GM12873 (cell line): ENCODE results near the gene ILDR1.

Source experiments
- TF ChIP-seq, protein P1 (sequence below): IDR thresholded peaks from 2 replicates; pipeline ENCODE4 v1.5.1; 2012; ENCODE audit warnings: low read depth, mild to moderate bottlenecking, moderate library complexity, low read length, control low read depth; ENCODE audit not compliant: insufficient read depth; ENCODE audit errors: missing control alignments

The ILDR1 gene

DNA sequence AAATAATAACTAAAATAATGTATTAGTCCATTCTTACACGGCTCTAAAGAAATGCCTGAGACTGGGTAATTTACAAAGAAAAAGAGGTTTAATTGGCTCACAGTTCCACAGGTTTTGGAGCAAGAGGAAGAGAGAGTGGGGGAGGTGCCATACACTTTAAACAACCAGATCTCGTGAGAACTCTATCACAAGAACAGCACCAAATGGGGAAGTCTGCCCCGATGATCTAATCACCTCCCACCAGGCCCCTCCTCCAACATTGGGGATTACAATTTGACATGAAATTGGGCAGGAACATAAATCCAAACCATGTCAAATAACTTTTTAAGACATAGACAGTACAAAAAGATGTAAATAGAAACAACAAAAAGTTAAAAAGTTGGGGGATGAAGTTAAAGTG, 63.2 kb downstream of the ILDR1 start:
- TF ChIP-seq, protein P1, sequence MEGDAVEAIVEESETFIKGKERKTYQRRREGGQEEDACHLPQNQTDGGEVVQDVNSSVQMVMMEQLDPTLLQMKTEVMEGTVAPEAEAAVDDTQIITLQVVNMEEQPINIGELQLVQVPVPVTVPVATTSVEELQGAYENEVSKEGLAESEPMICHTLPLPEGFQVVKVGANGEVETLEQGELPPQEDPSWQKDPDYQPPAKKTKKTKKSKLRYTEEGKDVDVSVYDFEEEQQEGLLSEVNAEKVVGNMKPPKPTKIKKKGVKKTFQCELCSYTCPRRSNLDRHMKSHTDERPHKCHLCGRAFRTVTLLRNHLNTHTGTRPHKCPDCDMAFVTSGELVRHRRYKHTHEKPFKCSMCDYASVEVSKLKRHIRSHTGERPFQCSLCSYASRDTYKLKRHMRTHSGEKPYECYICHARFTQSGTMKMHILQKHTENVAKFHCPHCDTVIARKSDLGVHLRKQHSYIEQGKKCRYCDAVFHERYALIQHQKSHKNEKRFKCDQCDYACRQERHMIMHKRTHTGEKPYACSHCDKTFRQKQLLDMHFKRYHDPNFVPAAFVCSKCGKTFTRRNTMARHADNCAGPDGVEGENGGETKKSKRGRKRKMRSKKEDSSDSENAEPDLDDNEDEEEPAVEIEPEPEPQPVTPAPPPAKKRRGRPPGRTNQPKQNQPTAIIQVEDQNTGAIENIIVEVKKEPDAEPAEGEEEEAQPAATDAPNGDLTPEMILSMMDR: no peak

GRCh38 chr3:121957674-121958415, 64.2 kb downstream of the ILDR1 start:
- TF ChIP-seq, protein P1: no peak

DNA sequence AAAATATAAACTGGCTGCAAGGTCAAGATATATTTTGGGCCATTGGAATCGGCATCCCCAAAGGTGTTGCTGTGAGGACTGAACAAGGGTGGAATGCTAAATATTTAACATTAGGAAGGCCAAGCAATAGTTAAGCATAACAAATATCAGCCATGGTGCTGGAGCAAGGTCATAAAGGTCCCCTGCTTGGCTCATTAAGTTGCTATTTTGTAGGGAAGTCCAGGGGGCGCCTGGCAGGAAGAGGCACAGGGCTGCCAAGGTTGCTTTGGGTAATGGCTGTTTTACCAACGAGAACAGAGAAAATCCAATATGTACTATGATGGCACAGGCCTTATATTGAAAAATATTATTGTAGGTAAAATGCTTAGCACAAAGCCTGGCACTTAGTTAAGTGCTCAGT, 65.7 kb downstream of the ILDR1 start:
- TF ChIP-seq, protein P1: no peak

GRCh38 chr3:121951291-121951919, 70.6 kb downstream of the ILDR1 start:
- TF ChIP-seq, protein P1: no peak

DNA sequence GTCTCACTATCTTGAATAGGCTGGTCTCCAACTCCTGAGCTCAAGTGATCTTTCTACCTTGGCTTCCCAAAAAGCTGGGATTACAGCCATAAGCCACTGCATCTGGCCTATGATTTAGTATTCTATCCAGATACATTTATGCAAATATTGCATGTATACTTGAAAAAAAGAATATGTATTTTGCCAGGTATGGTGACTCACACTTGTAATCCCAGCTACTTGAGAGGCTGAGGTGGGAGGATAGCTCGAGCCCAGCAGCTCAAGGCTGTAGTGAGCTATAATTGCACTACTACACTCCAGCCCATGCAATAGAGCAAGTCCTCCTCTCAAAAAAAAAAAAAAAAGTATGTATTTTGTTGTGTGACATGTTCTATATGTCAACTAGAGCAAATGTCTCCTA, 73.4 kb downstream of the ILDR1 start:
- TF ChIP-seq, protein P1: no peak

DNA sequence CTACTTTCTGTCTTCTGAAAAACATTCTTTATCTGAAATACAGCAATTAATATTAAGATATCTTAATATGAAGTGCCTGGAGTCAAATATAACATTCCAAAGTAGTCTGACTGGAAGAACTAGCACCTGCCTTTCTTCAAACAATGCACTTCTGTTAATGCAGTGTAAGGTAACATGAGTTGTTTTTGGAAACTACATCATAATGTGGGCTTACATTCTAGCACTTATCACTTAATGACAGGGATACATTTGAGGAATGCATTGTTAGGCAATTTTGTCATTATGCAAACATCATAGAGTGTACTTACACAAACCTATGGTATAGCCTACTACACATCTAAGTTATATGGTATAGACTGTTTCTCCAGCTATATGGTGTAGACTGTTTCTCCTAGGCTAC, 78.6 kb downstream of the ILDR1 start:
- TF ChIP-seq, protein P1: no peak

GRCh38 chr3:121942116-121942786, 79.8 kb downstream of the ILDR1 start:
- TF ChIP-seq, protein P1: no peak
